GM18526 (cell line): Measurements from ENCODE around the gene SLC24A3.

ENCODE experiments used
- POLR2A ChIP-seq: IDR thresholded peaks from 3 replicates; pipeline ENCODE4 v1.6.1; 2011; ENCODE audit not compliant: insufficient read length; ENCODE audit errors: extremely low read depth

Gene SLC24A3

GRCh38 chr20:19769507-19769906, 557.1 kb downstream of the SLC24A3 start:
- TF ChIP-seq POLR2A: no peak

DNA sequence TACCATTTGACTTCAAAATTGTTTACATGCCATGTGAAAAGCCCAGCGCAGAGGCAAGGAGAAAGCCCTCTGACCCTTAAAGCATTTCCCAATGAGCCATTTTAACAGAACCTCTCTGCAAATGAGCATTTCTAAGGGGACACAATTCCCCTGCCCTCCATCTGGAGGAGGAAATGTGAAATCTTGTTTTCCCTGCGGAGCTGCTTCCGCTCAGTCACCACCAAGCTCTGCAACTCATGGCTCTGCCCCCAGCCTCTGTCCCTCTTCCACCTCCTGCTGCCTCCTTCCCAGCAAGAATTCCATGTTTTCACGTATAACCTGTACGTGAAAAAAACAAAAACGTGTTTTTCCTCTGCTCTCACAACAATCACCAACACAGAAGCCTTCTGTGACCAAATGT, 557.9 kb downstream of the SLC24A3 start:
- no peak for TF ChIP-seq POLR2A

DNA sequence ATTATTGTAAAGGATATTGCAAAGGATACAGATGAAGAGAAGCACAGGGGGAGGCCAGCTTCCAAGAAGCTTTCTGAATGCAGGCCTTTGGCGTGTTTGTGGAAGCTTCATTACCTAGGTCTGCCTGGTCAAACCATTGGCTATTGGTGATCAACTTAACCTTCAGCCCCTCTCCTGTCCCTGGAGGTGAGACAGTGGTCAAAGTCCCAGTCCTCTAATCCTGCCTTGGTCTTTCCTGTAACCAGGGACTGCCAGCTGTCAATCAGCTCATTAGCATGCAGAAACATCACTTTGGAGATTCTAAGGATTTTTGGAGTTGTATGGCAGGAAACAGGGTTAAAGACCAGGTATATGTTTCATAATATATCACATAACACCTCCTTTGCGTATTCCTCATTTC, 558.6 kb downstream of the SLC24A3 start:
- no peak for TF ChIP-seq POLR2A
